ENCODE data around the gene MFF. TPM values are rescaled to one million over a fixed set of nuclear protein-coding genes. Genes with fewer than 3 reads are reported as not detected.

The MFF gene
- total RNA-seq, 1 experiment from 2014 or later = 161 TPM

DNA sequence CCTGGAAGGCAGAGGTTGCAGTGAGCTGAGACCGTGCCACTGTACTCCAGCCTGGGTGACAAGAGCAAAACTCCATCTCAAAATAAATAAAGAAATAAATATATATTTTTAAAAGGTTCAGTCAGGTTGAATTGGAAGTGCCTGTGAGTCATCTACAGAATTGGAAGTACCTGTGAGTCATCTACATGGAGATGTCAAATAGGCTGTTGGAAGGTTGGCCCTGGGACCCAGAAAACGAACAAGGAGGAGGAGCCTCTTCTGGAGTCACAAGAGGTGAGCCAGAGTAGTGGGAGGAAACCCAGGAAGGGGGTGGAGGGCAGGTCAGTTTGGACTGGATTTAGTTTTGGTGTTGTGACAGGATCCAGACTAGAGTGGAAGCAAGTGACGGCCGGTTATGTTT lies 77.9 kb downstream of the MFF start:
- DNase-seq = no peak
- no peak for TF ChIP-seq CTCF (IDR thresholded peaks at IDR 0.05; ENCODE audit: insufficient read depth in 1 of 2, low read depth in 1 of 2, low read length in 1 of 2, severe bottlenecking in 1 of 2, unreplicated experiment in 1 of 2)
- ChIA-PET POLR2A (no interaction called here), CTCF (no interaction called here)
- peaks cover 8% of the 10 kb centered on the region for H3K4me1 ChIP-seq
- Mint-ChIP-seq H3K27me3 (ENCODE audit: insufficient read depth, unreplicated experiment) (no peaks in the 10 kb centered on the region), H3K9me3 (ENCODE audit: unreplicated experiment) (no peaks in the 10 kb centered on the region), H3K27ac (ENCODE audit: unreplicated experiment) (no peak overlapping the region), H3K36me3 (ENCODE audit: insufficient read depth, unreplicated experiment) (peaks cover 6% of the 10 kb centered on the region), H3K4me1 (ENCODE audit: low read depth, unreplicated experiment) (peaks cover 42% of the 10 kb centered on the region), H3K4me3 (ENCODE audit: unreplicated experiment) (no peak overlapping the region)
- no peaks in the 10 kb centered on the region for H3K27me3 ChIP-seq (replicated peaks; ENCODE audit: control insufficient read depth, insufficient read depth, low read length)
- no peak overlapping the region for H3K4me3 ChIP-seq (ENCODE audit: low read depth, low read length)
- intact Hi-C loops (cut with micrococcal nuclease; ENCODE audit: unreplicated experiment) = no loop called here
- H3K9me3 ChIP-seq = no peaks in the 10 kb centered on the region
- no peaks in the 10 kb centered on the region for H3K36me3 ChIP-seq (ENCODE audit: control insufficient read depth, insufficient read depth, low read length)
- BruUV-seq (replicated peaks) = no TSS peak

GRCh38 chr2:227404585-227405271 lies 79.7 kb downstream of the MFF start:
- POLR2A ChIA-PET = no interaction called here

More at GRCh38 chr2:227404585-227405271, 79.7 kb downstream of the MFF start:
- Mint-ChIP-seq H3K4me1 (ENCODE audit: low read depth, unreplicated experiment) (peaks cover 32% of the 10 kb centered on the region), H3K27ac (ENCODE audit: unreplicated experiment) (no peak overlapping the region), H3K9me3 (ENCODE audit: unreplicated experiment) (no peaks in the 10 kb centered on the region), H3K27me3 (ENCODE audit: insufficient read depth, unreplicated experiment) (no peaks in the 10 kb centered on the region), H3K4me3 (ENCODE audit: unreplicated experiment) (no peak overlapping the region), H3K36me3 (ENCODE audit: insufficient read depth, unreplicated experiment) (peaks cover 6% of the 10 kb centered on the region)
- TF ChIP-seq CTCF (IDR thresholded peaks at IDR 0.05; ENCODE audit: insufficient read depth in 1 of 2, low read depth in 1 of 2, low read length in 1 of 2, severe bottlenecking in 1 of 2, unreplicated experiment in 1 of 2) = no peak
- intact Hi-C loops (cut with micrococcal nuclease; ENCODE audit: unreplicated experiment) = loop anchor here (5.0 kb wide), 3 partner anchors 48 to 253 kb away; no protein-coding TSS in a partner anchor
- H3K4me3 ChIP-seq (ENCODE audit: low read depth, low read length) = no peak overlapping the region
- no peaks in the 10 kb centered on the region for H3K9me3 ChIP-seq
- no peak for DNase-seq
- no peaks in the 10 kb centered on the region for H3K27me3 ChIP-seq (replicated peaks; ENCODE audit: control insufficient read depth, insufficient read depth, low read length)
- peaks cover 8% of the 10 kb centered on the region for H3K4me1 ChIP-seq
- no TSS peak for BruUV-seq (replicated peaks)
- CTCF ChIA-PET = interaction anchor here (0.9 kb wide), 1 partner anchor 362 kb away, joined by 4 read pairs; no protein-coding TSS in a partner anchor
- no peaks in the 10 kb centered on the region for H3K36me3 ChIP-seq (ENCODE audit: control insufficient read depth, insufficient read depth, low read length)

All from Caco-2 (cell line).